HEK293 (cell line): ENCODE data around the gene OR5K4.

ENCODE experiments used
- ZNF138 ChIP-seq: fragments of 450-650 bp; formaldehyde crosslinking; IDR thresholded peaks from 2 replicates; pipeline ENCODE4 v1.5.1; 2016; ENCODE audit warnings: missing biosample characterization, missing genetic modification characterization, borderline replicate concordance
- ZNF174 ChIP-seq: fragments of 450-650 bp; formaldehyde crosslinking; IDR thresholded peaks from 2 replicates; pipeline ENCODE4 v1.5.0; 2017; ENCODE audit warnings: missing biosample characterization, mild to moderate bottlenecking, missing genetic modification characterization
- ZNF366 ChIP-seq: fragments of 450-650 bp; formaldehyde crosslinking; conservative IDR thresholded peaks from 2 replicates; pipeline ENCODE4 v1.5.1; 2016; ENCODE audit warnings: missing biosample characterization, missing genetic modification characterization

- TF ChIP-seq ZNF174 (tag by site-specific recombination), result no peak
- no peak for TF ChIP-seq ZNF138 (tag by site-specific recombination)
- TF ChIP-seq ZNF366 (tag by site-specific recombination), result no peak
These were observed 9.8 kb upstream of the OR5K4 start for GRCh38 chr3:98343647-98344507.
